DMS53 treated with DMSO at 0.1 percent for 48 hours (cell line): ENCODE data around the gene HPS6.
"Not testable (repeated sequence)": the region's sequence is repeated elsewhere in the genome, so short reads cannot be mapped to it uniquely, and the experiment has no call there.

Experiments used
- DNase-seq: peaks from one replicate; lab custom pipeline; 2025; ENCODE audit not compliant: unreplicated experiment; lab: John Stamatoyannopoulos, UW

The HPS6 gene

GRCh38 chr10:102064868-102065560 is at the start of gene HPS6:
Gene HPS6 (plus strand): TSS chr10:102065349. CDS start chr10:102065475, 126 bp downstream.
- DNase-seq, result peak; percentile 87

GRCh38 chr10:102016416-102016815 is 48.7 kb upstream of the HPS6 start:
- no peak for DNase-seq

GRCh38 chr10:102017295-102017694 is 47.9 kb upstream of the HPS6 start:
- no peak for DNase-seq

- no peak for DNase-seq
Measured at GRCh38 chr10:102020938-102021337, 44.2 kb upstream of the HPS6 start.

- DNase-seq, result no peak
Measured at GRCh38 chr10:102024799-102025198, 40.4 kb upstream of the HPS6 start.

GRCh38 chr10:102027261-102027660 is 37.9 kb upstream of the HPS6 start:
- no peak for DNase-seq

- DNase-seq, result no peak
Measured at GRCh38 chr10:102033787-102034186, 31.4 kb upstream of the HPS6 start.

GRCh38 chr10:102035807-102036206 is 29.3 kb upstream of the HPS6 start:
- not testable (repeated sequence) for DNase-seq

- DNase-seq, result no peak
Measured at GRCh38 chr10:102038410-102038809, 26.7 kb upstream of the HPS6 start.

- DNase-seq, result no peak
Measured at GRCh38 chr10:102040305-102041050, 24.7 kb upstream of the HPS6 start.

- DNase-seq, result no peak
Measured at GRCh38 chr10:102045292-102045691, 19.9 kb upstream of the HPS6 start.

GRCh38 chr10:102046095-102046494 is 19.1 kb upstream of the HPS6 start:
- DNase-seq, result no peak

GRCh38 chr10:102054881-102055646 is 10.1 kb upstream of the HPS6 start:
- DNase-seq, result peak; percentile 36

- DNase-seq, result peak; percentile 95
Measured at GRCh38 chr10:102055647-102056419, 9.3 kb upstream of the HPS6 start, which contains the start of gene ARMH3. Gene ARMH3 (minus strand): TSS chr10:102056173. CDS start chr10:102040114, 16,059 bp downstream.

- DNase-seq, result no peak
Measured at GRCh38 chr10:102059987-102060386, 5.2 kb upstream of the HPS6 start.

GRCh38 chr10:102064503-102064867 is 664 bp upstream of the HPS6 start:
- no peak for DNase-seq

GRCh38 chr10:102065561-102066398 is 631 bp downstream of the HPS6 start:
- peak; percentile 7 for DNase-seq

- DNase-seq, result no peak
Measured at GRCh38 chr10:102066399-102067088, 1.4 kb downstream of the HPS6 start.
